GM10248 (cell line): ENCODE results near the gene HP1BP3.

Experiments
- CTCF ChIA-PET: fragments of 300-600 bp; sonication (Branson Sonifier 250); formaldehyde crosslinking; extraction: SDS; loops from one replicate; lab custom pipeline; 2021; ENCODE audit warnings: antibody characterized with exemption; lab: Yijun Ruan, JAX
- POLR2A ChIA-PET: fragments of 350-650 bp; sonication (Branson Sonifier 250); formaldehyde crosslinking; extraction: SDS; loops from one replicate; lab custom pipeline; 2020; ENCODE audit warnings: antibody characterized with exemption; lab: Yijun Ruan, JAX
- DNase-seq: peaks from one replicate; pipeline ENCODE4 v3.0.0; 2012; ENCODE audit errors: extremely low spot score
- TF ChIP-seq, protein P1 (sequence below): IDR thresholded peaks from 2 replicates; pipeline ENCODE4 v1.5.1; 2012; ENCODE audit warnings: mild to moderate bottlenecking, low read depth; ENCODE audit errors: extremely low read depth, missing control alignments, control extremely low read depth

Gene HP1BP3

DNA sequence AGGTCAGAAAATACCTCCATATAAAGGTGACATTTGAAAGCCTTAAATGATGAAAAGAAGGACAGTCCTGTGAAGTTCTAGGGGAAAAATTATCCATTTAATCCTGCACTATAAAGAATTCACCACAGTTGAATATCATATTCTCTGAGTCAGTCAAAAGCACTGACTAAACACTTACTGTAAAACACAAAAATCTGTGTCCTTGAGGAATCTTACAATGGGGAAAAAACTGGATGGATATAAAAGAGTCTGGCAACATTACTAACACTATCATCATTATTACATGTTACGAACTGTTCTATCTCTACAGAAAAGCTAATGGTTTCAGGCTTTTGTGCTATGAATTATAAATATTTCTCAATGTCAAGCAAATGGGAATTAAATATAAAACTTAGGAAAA is 42.4 kb upstream of the HP1BP3 start:
- ChIA-PET CTCF (interaction anchor here (1.1 to 1.5 kb wide), 2 partner anchors 11 to 20 kb away, joined by 4 to 6 read pairs; no protein-coding TSS in a partner anchor), POLR2A (interaction anchor here (0.6 kb wide), 1 partner anchor 25 kb away, joined by 4 read pairs; no protein-coding TSS in a partner anchor)
- DNase-seq: no peak
- TF ChIP-seq, protein P1, sequence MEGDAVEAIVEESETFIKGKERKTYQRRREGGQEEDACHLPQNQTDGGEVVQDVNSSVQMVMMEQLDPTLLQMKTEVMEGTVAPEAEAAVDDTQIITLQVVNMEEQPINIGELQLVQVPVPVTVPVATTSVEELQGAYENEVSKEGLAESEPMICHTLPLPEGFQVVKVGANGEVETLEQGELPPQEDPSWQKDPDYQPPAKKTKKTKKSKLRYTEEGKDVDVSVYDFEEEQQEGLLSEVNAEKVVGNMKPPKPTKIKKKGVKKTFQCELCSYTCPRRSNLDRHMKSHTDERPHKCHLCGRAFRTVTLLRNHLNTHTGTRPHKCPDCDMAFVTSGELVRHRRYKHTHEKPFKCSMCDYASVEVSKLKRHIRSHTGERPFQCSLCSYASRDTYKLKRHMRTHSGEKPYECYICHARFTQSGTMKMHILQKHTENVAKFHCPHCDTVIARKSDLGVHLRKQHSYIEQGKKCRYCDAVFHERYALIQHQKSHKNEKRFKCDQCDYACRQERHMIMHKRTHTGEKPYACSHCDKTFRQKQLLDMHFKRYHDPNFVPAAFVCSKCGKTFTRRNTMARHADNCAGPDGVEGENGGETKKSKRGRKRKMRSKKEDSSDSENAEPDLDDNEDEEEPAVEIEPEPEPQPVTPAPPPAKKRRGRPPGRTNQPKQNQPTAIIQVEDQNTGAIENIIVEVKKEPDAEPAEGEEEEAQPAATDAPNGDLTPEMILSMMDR: no peak

DNA sequence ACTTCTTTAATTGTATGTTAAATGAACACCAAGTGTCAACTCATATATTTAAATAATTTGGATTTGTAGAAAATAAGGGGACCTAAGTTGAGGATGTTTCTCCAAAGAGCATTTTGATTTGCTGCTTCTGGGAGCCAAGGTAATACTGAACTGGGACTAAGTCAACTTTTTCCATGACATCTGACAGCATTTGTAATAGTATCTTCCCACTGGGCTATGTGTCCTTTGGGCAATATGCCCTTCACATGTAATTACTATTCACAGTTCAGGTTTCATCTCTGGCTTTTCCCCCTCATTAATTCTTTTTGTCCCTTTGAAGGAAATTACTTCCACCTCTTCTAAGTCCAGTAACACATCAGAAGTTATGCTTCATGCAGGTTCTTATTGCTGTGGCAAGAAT is 36.7 kb upstream of the HP1BP3 start:
- DNase-seq: no peak
- ChIA-PET CTCF (interaction anchor here (1.0 kb wide), 1 partner anchor 44 kb away, joined by 3 read pairs; no protein-coding TSS in a partner anchor), POLR2A (no interaction called here)
- TF ChIP-seq, protein P1: no peak

DNA sequence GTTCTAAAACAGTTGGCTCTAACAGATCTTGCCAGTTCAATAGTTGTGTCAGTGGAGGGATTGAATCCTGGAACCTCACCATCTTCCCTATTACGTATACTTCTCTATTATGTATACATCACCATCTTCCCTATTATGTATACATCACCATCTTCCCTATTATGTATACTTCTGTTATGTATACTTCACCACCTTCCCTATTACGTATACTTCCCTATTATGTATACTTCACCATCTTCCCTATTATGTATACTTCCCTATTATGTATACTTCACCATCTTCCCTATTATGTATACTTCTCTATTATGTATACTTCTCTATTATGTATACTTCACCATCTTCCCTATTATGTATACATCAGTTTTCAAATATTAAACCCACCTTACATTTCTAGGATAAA is 34.4 kb upstream of the HP1BP3 start:
- POLR2A ChIA-PET: no interaction called here
- CTCF ChIA-PET: no interaction called here
- TF ChIP-seq, protein P1: no peak
- no peak for DNase-seq

DNA sequence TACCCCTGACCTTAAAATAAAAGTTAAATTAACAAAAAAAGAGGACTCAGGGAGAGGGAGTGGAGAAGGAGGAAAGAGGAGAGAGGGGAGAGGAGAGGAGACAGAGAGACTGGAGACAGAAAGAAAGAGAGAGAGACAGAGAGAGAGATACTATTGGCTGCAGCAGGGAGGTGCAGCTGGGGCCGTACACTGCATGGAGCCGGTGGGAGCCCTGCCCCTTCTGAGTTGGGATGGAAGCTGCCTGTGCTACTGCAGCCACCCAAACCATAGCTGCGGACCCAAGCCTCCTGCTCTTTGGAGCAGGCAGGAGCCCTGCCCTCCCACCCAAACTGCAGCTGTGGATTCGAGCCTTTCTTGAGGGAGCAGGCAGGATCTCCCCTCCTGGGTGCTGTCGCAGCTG is 32.7 kb upstream of the HP1BP3 start:
- no peak for DNase-seq
- ChIA-PET CTCF (no interaction called here), POLR2A (no interaction called here)
- TF ChIP-seq, protein P1: no peak

DNA sequence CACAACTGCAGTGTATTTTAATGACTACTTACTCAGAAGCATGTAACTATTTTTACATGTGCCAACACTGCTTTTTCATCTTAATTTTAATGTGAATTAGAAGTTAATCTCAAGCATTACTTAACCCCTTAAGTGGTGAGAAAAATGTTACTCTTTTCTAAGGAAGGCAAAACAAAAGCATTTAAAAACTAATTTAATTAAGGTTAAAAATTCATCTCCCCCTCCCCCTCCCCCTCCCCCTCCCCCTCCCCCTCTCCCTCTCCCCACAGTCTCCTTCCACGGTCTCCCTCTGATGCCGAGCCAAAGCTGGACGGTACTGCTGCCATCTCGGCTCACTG is 27.4 kb upstream of the HP1BP3 start:
- POLR2A ChIA-PET: no interaction called here
- DNase-seq: no peak
- CTCF ChIA-PET: no interaction called here

DNA sequence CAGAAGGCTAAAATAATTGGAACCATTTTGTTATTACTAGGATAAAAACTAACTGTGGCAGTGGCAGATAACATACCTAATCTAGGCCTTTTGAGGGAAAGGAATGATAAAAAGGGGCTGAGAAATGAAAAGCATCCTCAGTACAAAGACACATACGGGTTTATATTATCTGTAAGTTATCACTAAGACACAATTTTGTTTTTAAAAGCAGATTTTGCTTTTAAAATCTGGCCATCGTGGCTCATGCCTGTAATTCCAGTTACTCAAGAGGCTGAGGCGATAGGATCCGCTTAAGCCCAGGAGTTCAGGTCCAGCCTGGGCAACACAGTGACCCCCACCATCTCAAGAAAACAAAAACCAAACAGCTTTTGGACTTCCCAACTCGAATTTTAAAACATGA is 24.8 kb upstream of the HP1BP3 start:
- ChIA-PET POLR2A (no interaction called here), CTCF (interaction anchor here (0.9 to 1.6 kb wide), 2 partner anchors 9 to 10 kb away, joined by 4 read pairs; no protein-coding TSS in a partner anchor)
- TF ChIP-seq, protein P1: no peak
- DNase-seq: no peak

More for the DNA sequence above, 27.4 kb upstream of the HP1BP3 start:
- TF ChIP-seq, protein P1: no peak
